Stimulated activated CD8-positive, alpha-beta memory T cell treated with anti-CD3 and anti-CD28 coated beads, Interleukin-7, amount 100 ng/mL, for 24 hours (primary cell): ENCODE results near the gene DUSP28.
A peak's percentile ranks its signal among the peaks of the same experiment; 100 is the strongest.
"Not testable (repeated sequence)": the region's sequence is repeated elsewhere in the genome, so short reads cannot be mapped to it uniquely, and the experiment has no call there.

ENCODE experiments used
- DNase-seq: peaks from one replicate; pipeline ENCODE4 v3.0.0-alpha.2; 2020; ENCODE audit warnings: low read depth

The DUSP28 gene

DNA sequence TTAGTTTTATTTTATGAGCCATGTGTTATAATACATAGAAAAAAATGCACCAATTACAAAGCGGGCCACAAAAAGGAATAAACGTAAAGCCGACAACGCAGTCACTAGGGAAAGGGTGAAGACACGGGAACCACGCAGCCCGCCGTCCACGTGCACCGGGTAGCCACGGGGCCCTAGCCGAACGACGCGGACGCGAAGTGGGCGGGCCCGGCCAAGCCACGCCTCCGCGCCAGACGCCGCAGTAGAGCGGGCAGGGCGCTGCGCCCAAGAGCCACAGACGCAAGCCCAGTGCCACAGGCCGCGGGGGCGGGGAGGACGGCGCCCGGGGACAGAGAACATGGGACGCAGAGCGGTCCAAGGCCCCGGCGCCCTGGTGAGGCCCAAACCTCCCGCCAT, at the start of gene DUSP28:
Gene DUSP28, plus strand, starts transcription at position 274 of the 396 bp plus-strand sequence. CDS start 328 bp downstream, outside the sequence.
- peak; percentile 83 for DNase-seq

GRCh38 chr2:240510513-240511210, 49.5 kb upstream of the DUSP28 start:
- no peak for DNase-seq

DNA sequence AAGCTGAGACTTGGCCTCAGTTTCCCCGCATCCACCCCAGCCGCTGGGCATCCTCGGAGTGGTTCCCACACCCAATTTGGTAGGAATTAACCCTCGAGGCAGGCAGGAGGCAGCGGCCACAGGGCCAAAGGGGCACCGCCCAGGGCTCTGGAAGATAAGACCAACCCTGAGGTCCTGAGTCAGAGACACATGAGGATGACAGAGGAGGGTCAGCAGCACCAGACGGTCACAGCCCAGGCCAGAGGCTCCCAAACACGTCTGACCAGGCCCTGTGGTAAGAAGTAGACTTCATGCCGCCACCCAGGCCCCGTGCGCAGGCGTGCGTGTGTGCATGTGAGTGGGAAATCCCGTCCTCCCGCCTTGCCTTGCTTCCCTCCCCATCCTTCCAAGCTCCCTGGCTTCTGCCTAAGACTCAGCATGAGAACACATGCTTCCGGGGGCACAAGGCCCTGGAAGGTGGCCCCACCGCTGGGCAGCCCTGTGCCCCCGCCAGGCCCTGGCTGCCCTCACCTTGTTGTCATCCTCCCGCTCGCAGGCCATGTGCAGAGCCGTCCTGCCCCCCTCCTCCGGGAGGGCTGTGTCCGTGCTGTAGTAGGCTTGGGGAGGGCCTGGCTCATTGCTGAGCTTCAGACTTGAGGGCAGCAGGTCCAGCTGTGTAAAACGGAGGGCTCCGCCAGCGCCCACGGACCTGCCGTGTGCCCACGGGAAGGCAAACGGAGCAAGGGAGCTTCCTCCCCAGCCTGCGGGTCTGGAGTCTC, 48.6 kb upstream of the DUSP28 start:
- no peak for DNase-seq

GRCh38 chr2:240512109-240512485, 48.1 kb upstream of the DUSP28 start:
- no peak for DNase-seq

- DNase-seq = no peak
Observed at GRCh38 chr2:240512666-240513535, 47.3 kb upstream of the DUSP28 start.

DNA sequence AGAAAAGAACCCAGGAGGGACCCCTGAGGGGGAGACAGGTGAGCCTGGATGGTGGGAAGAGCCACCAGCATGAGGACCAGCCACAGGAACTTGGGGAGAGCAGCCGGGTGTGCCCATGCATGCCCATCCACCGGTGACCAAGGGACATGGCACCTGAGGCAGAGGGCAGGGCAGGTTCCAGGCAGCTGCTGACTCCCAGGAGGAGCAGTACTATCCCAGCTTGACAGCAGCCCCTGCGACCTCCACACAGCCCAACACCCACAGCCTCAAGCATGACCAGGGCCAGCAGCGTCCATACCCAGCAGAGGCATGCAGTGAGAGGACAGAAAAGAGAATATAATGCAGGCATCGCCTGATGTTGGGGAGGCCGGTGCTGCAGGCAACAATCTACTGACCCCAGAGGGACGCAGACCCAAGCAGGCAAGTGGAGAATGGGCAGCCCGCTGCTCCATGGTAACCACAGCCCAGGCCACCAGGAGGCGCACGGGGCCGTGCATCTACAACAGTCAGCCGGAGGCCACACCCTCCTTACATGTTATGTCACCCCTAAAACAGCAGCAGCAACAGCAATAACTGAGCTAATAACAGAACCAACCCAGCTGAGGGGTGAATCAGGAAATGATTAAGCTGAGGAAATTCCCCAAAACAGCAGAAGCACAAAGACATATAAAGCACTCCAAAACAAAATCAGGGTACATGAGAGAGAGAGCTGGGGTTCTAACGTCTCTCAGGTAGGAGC, 46.4 kb upstream of the DUSP28 start:
- peak; percentile 64 for DNase-seq

DNA sequence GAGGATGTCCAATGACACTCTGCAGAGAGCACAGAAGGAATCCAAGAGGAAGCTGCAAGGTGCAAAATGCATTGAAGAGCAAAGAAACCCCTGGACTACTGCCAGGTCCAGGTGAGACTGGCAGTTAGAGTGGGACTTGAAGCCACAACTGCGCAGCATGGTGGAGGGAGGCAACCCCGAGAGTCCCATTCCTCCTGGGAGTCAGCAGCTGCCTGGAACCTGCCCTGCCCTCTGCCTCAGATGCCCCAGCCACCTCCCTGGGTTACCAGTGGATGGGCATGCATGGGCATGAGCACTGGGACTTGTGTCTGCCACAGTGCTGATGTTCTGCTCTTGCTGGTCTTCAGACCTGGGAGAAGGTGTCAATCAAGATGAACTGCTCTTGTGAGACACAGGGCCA, 45.5 kb upstream of the DUSP28 start:
- no peak for DNase-seq

DNA sequence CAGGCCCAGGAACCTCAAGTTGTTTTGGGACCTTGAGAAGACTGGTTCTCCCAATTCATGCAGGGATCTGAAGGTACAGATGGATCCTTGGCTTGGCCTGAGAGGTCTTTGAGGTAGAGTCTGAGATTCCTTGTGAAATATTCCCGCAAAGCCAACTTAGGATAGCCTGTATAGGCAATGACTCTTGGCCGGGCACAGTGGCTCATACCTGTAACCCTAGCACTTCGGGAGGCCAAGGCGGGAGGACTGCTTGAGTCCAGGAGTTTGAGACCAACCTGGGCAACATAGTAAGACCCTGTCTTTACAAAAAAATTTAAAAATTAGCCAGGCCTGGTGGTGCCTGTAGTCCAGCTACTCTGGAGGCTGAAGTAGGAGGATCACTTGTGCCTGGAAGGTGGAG, 42.8 kb upstream of the DUSP28 start:
- DNase-seq = no peak

DNA sequence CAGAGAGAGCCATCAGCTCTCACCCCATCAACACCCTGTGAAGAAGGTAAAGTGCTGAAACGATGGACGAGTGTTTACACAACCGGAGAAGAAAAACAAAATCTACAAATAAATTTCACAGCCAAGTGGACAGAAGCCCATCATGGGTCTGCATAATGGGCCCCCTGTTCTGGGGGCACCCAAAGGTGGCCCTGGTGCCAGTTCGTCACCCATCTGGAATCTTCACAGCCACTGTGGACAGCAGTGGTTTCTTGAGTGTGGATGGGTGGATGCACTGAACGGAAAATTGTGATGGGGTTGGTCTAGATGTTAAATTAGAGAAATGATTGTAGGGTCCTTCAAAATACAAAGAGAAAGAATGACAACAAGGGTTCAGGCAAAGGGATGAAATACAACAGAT, 41.2 kb upstream of the DUSP28 start:
- no peak for DNase-seq

DNA sequence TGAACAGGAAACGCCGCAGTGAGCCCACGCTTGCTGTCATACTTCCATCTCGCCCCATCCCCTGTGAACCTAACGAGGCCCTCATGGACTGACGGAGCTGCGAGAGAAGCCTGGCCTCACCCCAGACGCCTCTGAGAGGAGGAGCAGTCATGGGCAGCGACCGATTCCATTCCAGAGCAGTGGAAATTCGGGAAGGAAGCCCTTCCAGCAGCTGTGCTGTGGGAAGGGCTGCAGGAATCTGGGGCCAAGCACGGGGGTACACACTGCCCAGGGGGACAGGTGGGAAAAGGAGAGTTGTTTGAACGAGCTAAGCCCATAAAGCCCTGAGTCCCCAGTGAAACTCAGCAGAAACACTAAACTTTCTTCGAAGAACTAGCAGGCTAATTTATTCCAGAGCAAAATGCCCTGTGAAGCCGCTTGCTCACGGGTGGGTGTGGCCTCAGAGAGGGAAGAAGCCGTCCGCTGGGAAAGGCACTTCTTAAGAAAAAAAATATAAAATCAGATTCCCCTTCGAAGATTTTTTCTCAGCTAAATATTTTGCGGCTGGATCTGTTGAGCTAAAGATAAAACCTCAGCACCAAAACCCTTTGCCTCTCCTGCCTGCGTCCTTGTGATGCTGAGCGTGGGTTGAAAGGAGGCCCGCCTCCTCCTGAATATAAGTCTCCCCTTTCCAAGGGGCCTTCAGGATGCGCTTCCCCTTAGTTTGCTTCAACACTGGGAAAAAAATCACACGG, 40.6 kb upstream of the DUSP28 start:
- no peak for DNase-seq

- no peak for DNase-seq
Observed at GRCh38 chr2:240520130-240520973, 39.8 kb upstream of the DUSP28 start.

GRCh38 chr2:240520974-240521350, 39.2 kb upstream of the DUSP28 start:
- no peak for DNase-seq

DNA sequence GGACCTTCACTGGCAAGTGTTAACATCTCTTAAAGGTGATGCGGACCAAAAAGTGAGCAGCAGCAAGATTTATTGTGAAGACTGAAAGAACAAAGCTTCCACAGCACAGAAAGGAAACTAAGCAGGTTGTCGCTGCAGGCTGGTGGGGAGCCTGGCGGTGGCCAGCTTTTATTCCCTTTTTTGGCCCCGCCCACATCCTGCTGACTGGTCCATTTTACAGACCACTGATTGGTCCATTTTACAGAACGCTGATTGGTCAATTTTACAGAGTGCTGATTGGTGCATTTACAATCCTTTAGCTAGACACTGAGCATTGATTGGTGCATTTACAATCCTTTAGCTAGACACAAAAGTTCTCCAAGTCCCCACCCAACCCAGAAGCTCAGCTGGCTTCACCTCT, 38.3 kb upstream of the DUSP28 start:
- not testable (repeated sequence) for DNase-seq

- DNase-seq = no peak
Observed at GRCh38 chr2:240522406-240522805, 37.8 kb upstream of the DUSP28 start.

DNA sequence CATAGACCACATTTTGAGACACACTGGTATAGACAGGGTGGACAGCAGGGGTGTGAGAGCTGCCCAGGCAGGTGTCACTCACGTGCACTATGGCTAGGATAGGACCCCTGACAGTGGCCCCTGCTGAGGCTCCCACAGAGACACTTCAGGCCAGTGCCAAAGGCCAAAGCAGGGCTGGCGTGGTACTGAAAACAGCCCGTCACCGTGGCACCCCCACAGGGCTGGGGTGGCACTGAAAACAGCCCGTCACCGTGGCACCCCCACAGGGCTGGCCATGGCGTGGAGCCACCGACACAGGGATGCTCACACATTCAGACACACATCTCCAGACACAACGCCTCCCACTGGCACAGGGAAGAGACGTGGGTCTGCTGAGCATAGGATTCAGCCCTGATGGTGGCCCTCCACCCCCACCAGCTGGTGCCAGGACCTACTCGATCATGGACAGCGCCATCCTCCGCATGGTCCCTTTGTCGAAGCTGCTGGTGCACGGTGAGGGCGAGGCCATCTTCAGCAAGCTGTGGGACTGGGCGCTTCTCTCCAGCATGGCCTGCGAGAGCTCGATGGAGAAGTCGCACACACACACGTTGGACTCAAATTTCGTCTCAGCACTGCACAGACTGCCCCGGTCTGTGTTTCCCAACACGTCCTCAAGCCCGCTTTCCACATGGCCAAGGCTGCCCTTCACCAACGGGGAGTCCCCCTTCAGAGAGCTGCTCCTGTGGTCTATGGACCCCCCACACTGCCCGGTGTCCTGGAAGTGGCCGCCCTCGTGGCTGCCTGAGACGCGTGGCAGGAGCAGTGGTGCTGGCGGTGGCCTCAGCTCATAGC, 36.5 kb upstream of the DUSP28 start:
- DNase-seq = no peak

DNA sequence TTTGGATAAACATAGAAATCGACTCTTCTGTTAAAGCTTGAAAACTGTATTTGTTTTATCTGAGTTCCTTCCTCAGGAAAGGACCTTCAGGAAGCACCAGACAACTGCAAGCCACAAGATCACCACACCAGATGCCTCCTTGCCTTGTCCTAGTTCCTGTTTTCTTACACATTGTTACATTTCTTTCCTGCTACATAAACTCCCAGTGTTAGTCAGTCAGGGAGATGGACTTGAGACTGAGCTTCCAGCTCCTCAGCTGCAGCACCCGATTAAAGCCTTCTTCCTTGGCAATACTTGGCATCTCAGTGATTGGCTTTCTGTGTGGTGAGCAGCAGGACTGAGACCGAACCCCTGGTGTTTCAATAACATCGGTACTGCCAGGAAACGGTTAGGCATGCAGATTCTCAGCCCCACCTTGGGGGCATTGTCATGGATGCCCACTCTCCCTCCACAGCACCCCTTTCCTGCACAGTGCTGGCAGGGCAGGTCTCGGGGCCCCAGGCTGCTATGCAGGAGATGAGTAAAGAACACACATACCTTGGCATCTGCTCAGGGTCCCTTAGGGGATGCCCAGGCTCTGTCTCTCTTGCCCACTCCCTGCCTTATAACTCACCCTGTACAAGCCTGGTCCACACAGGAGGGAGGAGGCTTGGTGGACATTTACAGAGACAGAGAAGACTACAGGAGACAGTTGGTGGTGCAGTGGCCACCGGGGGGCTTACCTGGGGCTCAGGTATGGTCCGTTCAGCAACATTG, 35.0 kb upstream of the DUSP28 start:
- no peak for DNase-seq

DNA sequence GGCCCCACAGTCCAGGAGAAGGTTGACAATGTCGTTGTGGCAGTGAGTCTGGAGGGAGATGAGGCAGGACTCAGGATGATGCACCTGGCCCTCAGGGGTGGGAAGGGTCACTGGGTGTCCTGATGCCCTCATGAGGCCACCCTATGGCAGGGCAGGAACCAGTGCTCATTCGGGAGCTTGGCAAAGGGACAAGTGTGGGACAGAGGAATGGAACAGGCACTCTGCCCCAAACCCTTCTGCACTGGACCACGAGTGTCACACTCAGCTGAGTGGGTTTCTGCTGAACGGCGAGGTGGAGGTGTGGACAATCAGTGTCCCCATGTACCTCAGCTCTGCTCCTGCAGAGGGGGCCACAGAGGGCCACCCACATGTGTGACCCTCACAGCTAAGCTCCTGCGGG, 34.4 kb upstream of the DUSP28 start:
- DNase-seq = no peak

GRCh38 chr2:240526521-240526920, 33.6 kb upstream of the DUSP28 start:
- no peak for DNase-seq
